Right lobe of liver (tissue), 6 donors: ENCODE data around the gene KCNQ1. TPM values are rescaled to one million over a fixed set of nuclear protein-coding genes. Genes with fewer than 3 reads are reported as not detected.

Source experiments
- ATAC-seq, 4 donors: fragments of 200-7000 bp; cut with Tn5 transposase; one replicate each; pipeline ENCODE4 v1.9.1; 2020; ENCODE audit warnings: mild to moderate bottlenecking in 4 of 4, moderate library complexity in 4 of 4
- DNase-seq, 3 donors: peaks; one replicate each; pipeline ENCODE4 v3.0.0-alpha.2; 2020
- H3K27ac ChIP-seq, 3 donors: fragments of 200-600 bp; one replicate each; pipeline ENCODE4 v1.8.0; 2022
- H3K27me3 ChIP-seq, 2 donors: fragments of 200-600 bp; one replicate each; pipeline ENCODE4 v1.8.0; 2022
- H3K36me3 ChIP-seq, 4 donors: fragments of 200-600 bp; sonication (generic) in 1 of 4; one replicate each; pipeline versions ENCODE4 v1.5.1 to v1.8.0; 2017 to 2022; ENCODE audit warnings: control low read depth in 1 of 4
- H3K4me1 ChIP-seq, 4 donors: fragments of 200-600 bp; sonication (generic) in 1 of 4; one replicate each; pipeline versions ENCODE4 v1.5.1 to v1.8.0; 2017 to 2022; ENCODE audit warnings: control low read depth in 1 of 4
- H3K4me3 ChIP-seq, 3 donors: fragments of 200-600 bp; one replicate each; pipeline ENCODE4 v1.8.0; 2022
- H3K9me3 ChIP-seq, 4 donors: fragments of 200-600 bp; sonication (generic) in 1 of 4; one replicate each; pipeline versions ENCODE4 v1.5.1 to v1.8.0; 2017 to 2022; ENCODE audit warnings: control low read depth in 1 of 4
- POLR2A ChIP-seq: fragments of 450-650 bp; IDR thresholded peaks from one replicate; pipeline ENCODE4 v1.6.1; 2017; ENCODE audit warnings: antibody characterized with exemption, mild to moderate bottlenecking
- WGBS: methylation state at CpG from one replicate; pipeline ENCODE4 v1.1.6; 2018; ENCODE audit warnings: low coverage, low lambda C conversion rate; ENCODE audit not compliant: insufficient coverage; ENCODE audit errors: missing lambda C conversion rate; 5-methylcytosine and 5-hydroxymethylcytosine counted together
- intact Hi-C, 2 donors: fragments of 100-400 bp; cut with DNase I; formaldehyde crosslinking; loops; one replicate each; pipeline versions ENCODE4 v1.11.2 to v1.14.1; 2022
- total RNA-seq, 6 experiments: library from RNA; depleted of rRNA in 2 of 6; stranded (reverse); fragments of >200 nt in 2 of 6; fragmentation: NEBNext Ultra II Directional in 3 of 6; extraction: Animal tissue kit (Norgen Biotek cat#: 25700) in 3 of 6; gene quantifications; one replicate each; pipeline versions ENCODE4 v1.1.0 to v1.2.4, GENCODE V29; 2016 to 2023
- TF ChIP-seq, protein P1 (sequence below), 4 donors: fragments of 200-600 bp in 3 of 4; fragments of 450-650 bp in 1 of 4; IDR thresholded peaks; one replicate each; pipeline versions ENCODE4 v1.5.1 to v1.8.0; 2016 to 2022; ENCODE audit warnings: antibody characterized with exemption in 4 of 4, mild to moderate bottlenecking in 2 of 4
- donor health status: DM: no; HTN: yes; CAD: no.
- donor health status: DM: no; HTN: no; CAD: no.
- donor health status: DM: no; HTN: no; CAD: no.
- donor health status: DM: no; HTN: yes; CAD: no.
- donor health status: DM: no; HTN: yes; CAD: no.

Gene KCNQ1
- total RNA-seq, 6 experiments from 2014 or later = 0.61 to 2.4 (median 1.8) TPM

DNA sequence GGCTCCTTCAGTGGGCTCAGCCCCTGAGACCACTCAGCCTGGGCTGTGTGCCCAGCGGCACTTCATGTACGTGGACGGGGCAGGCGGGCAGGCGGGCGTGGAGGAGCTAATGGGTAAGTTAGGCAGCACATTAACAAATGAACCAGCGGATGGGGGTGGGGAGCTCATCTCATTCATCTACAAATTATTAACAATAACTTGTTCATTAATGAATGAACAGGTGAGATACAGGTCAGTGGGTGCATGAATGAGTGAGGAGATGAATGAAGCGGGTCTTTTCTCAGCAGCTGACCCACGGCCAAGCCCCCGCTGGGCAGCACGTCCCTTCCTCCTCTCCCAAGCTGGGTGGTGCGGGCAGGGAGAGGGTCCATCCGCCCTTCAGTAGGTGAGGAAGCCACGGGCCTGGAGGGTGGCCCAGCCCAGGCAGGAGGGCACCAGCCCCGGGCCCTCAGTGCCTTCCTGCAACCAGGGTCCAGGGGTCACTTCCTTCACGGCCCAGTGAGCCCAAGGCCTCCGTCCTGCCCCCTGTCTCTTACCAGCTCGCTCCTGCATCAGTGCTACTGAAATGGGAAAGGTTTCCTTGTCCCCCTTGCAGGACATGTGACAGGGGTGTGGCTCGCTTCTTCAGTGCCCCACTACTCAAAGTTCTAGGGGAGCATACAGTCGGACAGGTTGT lies 315.5 kb downstream of the KCNQ1 start:
- no peak for TF ChIP-seq POLR2A
- TF ChIP-seq, protein P1, sequence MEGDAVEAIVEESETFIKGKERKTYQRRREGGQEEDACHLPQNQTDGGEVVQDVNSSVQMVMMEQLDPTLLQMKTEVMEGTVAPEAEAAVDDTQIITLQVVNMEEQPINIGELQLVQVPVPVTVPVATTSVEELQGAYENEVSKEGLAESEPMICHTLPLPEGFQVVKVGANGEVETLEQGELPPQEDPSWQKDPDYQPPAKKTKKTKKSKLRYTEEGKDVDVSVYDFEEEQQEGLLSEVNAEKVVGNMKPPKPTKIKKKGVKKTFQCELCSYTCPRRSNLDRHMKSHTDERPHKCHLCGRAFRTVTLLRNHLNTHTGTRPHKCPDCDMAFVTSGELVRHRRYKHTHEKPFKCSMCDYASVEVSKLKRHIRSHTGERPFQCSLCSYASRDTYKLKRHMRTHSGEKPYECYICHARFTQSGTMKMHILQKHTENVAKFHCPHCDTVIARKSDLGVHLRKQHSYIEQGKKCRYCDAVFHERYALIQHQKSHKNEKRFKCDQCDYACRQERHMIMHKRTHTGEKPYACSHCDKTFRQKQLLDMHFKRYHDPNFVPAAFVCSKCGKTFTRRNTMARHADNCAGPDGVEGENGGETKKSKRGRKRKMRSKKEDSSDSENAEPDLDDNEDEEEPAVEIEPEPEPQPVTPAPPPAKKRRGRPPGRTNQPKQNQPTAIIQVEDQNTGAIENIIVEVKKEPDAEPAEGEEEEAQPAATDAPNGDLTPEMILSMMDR (IDR thresholded peaks at IDR 0.05) = no peak
- ATAC-seq (peak in 1 of 4 donors; percentile 31), DNase-seq (peak; percentile 6 to 39 (median 34))
- intact Hi-C loops = no loop called here
- Histone ChIP-seq H3K4me1 (no peaks in the 10 kb centered on the region), H3K4me3 (no peak overlapping the region), H3K36me3 (no peaks in the 10 kb centered on the region), H3K27ac (no peak overlapping the region), H3K27me3 (no peaks in the 10 kb centered on the region), H3K9me3 (peaks cover 0 to 4% (median 0%) of the 10 kb centered on the region in 4 donors)
- 83% methylated on average over 6 of the region's 20 CpGs for WGBS

DNA sequence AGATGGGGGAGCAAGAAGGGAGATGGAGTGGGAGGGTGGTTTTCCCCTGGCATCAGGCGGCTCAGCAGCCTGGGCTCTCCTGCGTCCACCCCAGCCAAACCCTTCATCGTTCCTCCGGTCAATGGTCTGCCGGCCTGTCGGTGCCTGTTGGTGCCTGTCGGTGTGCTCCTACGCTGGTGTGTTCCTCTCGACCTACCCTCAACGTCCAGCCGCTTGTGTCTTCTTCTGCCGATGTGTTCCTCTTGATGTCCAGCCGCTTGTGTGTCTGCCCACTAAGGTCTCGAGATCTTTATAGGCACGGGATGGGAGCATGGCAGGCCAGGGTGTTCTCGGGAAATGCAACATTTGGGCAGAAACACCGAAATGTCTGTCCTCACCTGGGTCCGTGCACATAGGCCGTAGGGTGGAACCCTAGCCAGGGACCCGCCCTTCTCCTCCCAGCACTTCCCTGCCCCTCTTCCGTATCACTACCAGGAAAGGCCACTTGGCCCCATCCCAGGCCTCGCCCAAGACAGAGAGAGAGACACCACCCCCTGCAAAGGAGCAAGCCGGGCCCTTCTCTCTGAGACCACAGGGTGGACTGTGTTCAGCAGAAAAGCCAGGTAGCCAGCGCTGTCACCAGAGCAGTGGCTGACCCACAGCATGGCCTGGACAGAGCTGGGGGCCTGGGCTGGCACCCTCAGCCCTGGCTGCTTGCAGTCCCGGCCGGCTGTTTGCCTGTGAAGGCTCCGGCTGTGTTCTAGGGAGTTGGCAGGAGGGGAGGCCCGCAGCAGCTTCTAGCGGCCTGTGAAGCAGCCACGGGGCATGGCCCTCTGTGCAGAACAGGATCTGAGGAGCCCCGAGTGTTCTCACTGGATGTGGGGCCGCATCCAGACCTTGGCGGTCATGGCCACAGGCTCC lies 316.6 kb downstream of the KCNQ1 start:
- Histone ChIP-seq H3K9me3 (peaks cover 0 to 4% (median 0%) of the 10 kb centered on the region in 4 donors), H3K27me3 (no peaks in the 10 kb centered on the region), H3K27ac (no peak overlapping the region), H3K4me3 (no peak overlapping the region), H3K4me1 (no peaks in the 10 kb centered on the region), H3K36me3 (no peaks in the 10 kb centered on the region)
- TF ChIP-seq, protein P1 (IDR thresholded peaks at IDR 0.05) = no peak
- no peak for TF ChIP-seq POLR2A
- peak; percentile 26 to 43 (median 37) for DNase-seq
- peak in 1 of 4 donors; percentile 19 for ATAC-seq
- intact Hi-C loops = no loop called here
- 86% methylated on average over 9 of the region's 33 CpGs for WGBS

DNA sequence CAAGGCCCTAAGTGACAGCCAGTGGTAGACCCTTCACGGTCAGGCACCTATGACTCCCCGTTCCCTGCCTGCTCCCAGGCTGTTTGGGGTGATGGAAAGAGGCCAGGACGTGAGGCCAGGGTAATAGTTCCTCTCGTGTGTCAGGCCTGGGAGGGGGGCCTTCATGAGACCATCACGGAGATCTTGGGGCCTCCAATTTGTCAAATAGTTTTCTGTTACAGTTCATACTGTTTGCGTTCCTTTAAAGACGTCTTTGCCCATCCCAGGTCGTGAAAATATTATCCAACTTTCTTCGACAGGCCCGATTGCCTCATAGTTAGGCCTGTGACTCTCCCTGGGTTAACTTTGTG lies 317.2 kb downstream of the KCNQ1 start:
- intact Hi-C loops = no loop called here
- H3K4me3 ChIP-seq = no peak overlapping the region
- H3K27ac ChIP-seq = no peak overlapping the region
- ATAC-seq (no peak), DNase-seq (peak in 1 of 3 donors; percentile 5)
- no peak for TF ChIP-seq POLR2A
- TF ChIP-seq, protein P1 (IDR thresholded peaks at IDR 0.05) = no peak
- WGBS = 71% methylated on average over 6 of the region's 10 CpGs
- peaks cover 0 to 4% (median 0%) of the 10 kb centered on the region in 4 donors for H3K9me3 ChIP-seq
- no peaks in the 10 kb centered on the region for H3K36me3 ChIP-seq
- no peaks in the 10 kb centered on the region for H3K4me1 ChIP-seq
- no peaks in the 10 kb centered on the region for H3K27me3 ChIP-seq

DNA sequence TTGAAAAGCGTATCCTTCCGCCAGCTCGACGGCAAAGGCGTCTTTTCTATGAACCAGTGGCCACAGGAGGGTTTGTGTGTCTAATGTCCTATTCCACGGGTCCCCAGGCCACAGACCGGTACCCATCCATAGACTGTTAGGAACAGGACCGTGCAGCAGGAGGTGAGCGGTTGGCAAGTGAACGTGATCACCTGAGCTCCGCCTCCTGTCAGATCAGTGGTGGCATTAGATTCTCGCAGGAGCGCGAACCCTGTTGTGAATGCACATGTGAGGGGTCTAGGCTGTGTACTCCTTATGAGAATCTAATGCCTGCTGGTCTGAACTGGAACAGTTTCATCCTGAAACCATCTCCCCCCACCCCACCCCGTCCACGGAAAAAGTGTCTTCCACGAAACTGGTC lies 317.6 kb downstream of the KCNQ1 start:
- Histone ChIP-seq H3K4me3 (no peak overlapping the region), H3K36me3 (no peaks in the 10 kb centered on the region), H3K9me3 (peaks cover 0 to under 1% (median 0%) of the 10 kb centered on the region in 4 donors), H3K27me3 (no peaks in the 10 kb centered on the region), H3K4me1 (no peaks in the 10 kb centered on the region), H3K27ac (no peak overlapping the region)
- 86% methylated on average over 4 of the region's 17 CpGs for WGBS
- ATAC-seq = no peak
- intact Hi-C loops = no loop called here
- DNase-seq = peak in 1 of 3 donors; percentile 31
- TF ChIP-seq POLR2A = no peak
- TF ChIP-seq, protein P1 (IDR thresholded peaks at IDR 0.05) = no peak
